AG08395 (cell line): ENCODE results near the gene KIF3B.
"Not testable (repeated sequence)": the region's sequence is repeated elsewhere in the genome, so short reads cannot be mapped to it uniquely, and the experiment has no call there.

ENCODE experiments used
- DNase-seq: peaks from one replicate; pipeline ENCODE4 v3.0.0; 2012; ENCODE audit warnings: mixed read lengths, low spot score

The KIF3B gene

GRCh38 chr20:32330555-32330897, 53.1 kb downstream of the KIF3B start:
- no peak for DNase-seq

DNA sequence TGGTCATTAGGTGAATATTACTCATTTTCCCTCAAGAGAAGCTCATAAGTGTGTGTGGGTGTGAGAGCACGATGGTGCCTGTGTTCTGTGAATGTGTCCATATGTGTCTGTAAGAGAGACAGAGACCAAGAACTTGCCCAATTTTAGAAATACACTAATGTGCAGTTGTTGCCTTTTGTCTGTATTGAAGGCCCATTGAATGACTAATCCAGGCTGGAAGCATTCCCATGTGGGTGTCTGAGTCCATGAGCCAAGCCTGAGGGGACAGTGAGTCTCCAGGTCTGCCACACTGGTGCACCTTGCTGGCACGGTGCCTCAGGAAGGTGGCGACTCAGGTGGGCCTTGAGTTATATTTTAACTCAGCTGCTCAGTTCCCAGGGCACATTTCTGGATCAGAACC, 55.2 kb downstream of the KIF3B start:
- peak; percentile 22 for DNase-seq

DNA sequence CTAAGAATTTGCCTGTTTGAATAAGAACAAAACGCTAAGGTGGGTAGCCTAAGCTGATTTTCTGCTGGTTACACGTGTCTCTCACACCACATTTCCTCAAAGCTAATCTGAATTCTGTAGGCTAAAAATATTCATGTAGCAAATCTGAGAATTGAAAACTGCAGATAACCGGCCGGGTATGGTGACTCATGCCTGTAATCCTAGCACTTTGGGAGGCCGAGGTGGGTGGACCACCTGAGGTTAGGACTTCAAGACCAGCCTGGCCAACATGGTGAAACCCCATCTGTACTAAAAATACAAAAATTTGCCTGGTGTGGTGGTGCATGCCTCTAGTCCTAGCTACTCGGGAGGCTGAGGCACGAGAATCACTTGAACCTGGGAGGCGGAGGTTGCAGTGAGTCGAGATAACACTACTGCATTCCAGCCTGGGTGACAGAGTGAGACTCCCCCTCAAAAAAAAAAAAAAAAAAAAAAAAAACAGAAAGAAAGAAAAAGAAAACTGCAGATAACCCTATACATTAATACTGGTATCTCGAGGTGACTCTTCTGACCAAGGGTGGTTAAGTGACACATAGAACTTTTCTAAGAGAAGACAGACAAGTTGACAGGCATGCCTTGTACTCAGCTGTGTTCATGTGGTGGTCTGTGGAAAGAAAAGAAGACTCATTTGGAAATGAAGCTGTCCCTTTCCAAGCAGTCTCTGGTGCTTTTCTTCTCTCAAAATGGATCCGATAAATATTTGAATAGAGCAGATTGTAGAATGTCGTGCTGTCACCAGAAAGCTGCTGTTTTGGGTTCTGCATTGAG, 55.9 kb downstream of the KIF3B start:
- DNase-seq, result no peak

GRCh38 chr20:32333988-32334885, 56.8 kb downstream of the KIF3B start:
- no peak for DNase-seq

DNA sequence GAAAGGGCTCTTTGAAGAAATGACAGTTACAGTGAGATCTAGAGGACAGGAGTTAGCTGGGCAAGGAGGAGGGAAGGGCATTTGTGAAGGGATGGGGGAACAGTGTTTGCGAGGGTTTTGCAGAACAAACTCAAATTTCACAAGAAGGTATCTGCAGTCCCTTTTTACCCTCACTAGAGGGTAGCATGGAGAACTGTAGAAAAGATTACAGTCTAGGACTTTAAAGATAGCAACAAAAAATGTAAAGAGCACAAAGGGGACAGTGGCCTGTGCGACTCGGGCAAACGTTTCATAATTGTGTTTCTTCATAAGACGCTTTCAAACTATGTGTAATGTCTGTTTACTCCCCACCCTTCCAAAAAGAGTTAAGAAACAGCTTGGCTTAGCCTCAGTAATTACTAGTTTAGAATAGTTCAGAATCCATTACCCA, 59.5 kb downstream of the KIF3B start:
- peak; percentile 54 for DNase-seq

GRCh38 chr20:32337937-32338661, 60.6 kb downstream of the KIF3B start:
- DNase-seq, result no peak

DNA sequence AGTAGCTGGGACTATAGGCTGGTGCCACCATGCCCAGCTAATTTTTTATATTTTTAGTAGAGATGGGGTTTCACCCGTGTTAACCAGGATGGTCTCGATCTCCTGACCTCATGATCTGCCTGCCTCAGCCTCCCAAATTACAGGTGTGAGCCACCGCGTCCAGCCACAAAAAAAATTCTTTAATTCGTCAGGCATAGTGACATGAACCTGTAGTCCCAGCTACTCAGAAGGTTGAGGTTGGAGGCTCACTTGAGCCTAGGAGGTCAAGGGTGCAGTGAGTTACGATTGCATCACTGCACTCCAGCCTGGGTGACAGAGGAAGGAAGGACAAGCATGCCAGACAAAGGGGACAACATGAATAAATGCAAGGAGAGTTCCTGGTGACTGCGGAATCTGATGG, 61.2 kb downstream of the KIF3B start:
- no peak for DNase-seq

DNA sequence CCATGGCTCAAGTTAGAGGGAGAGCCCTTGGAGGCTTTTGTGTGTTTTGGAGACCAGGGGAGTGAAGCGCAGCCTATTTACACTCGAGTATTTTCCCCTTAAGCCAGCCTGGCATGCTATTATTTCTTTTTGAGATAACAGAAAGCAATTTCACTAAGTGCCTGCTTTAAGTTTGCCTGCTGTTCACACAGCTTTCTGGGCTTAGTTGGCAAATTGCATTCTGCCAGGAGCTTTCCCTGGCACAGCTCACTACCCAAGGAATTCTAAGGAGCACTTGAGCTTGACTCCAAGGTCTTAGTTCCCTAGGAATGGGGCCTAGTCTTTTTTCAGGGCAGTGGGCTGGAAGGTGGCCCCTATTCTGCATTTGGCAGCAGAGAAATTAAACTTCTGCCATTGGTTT, 61.7 kb downstream of the KIF3B start:
- no peak for DNase-seq

DNA sequence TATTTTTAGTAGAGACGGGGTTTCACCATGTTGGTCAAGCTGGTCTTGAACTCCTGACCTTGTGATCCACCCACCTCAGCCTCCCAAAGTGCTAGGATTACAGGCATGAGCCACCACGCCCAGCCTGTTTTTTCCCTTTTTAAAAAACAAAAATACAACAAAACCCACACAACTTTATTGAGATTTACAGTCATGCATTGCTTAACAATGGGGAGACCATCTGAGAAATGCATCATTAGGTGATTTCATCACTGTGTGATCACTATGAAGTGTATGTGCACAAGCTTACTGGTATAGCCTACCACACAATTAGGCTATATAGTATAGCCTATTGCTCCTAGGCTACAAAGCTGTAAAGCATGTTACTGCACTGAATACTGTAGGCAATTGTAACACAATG, 63.6 kb downstream of the KIF3B start:
- DNase-seq, result not testable (repeated sequence)

DNA sequence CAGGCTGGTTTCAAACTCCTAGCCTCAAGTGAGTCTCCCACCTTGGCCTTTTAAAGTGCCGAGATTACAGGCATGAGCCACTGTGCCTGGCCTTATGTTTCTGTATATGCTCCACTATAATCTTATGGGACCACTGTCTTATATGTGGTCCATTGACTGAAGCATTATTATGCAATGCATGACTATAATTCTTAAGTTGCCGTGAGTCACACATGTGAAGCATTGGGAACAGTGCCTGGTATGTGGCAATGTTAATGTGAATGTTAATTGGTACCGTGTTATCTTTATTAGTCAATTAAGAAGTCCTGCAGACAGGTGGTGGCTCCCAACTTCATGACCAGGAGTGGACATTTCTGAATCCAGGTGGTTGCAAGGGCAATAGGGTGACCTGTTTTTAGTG, 66.0 kb downstream of the KIF3B start:
- DNase-seq, result peak; percentile 50

DNA sequence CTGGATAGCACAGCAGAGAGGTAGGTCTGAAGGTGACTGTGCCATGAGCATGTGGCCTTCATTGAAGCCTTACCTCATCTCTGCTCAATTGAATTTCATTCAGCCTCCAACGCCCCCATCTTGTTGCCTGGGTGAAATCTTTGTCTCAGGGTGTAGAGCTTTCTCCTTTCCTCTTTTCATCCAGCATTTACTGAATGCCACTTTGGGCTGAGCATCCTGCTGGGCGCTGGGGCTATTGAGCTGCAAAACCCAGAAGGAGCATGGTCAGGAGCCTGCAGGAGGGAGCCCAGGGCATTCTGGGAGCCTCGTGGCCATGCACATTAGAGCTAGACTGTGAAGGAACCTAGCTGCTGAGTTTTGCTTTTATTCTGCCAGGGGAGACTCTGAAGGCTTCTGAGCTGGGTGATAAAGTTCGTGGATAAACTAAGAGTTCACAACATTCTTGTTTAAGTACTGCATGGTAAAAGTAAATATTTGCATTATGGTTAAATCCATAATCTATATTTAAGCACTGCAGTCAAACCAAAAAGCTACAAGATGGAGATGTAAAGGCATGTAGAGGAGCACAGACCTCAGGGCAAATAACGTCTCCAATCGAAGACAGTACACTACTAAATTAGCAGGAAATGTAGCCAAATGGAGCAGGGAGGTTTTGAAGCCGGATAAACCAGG, 67.5 kb downstream of the KIF3B start:
- no peak for DNase-seq

DNA sequence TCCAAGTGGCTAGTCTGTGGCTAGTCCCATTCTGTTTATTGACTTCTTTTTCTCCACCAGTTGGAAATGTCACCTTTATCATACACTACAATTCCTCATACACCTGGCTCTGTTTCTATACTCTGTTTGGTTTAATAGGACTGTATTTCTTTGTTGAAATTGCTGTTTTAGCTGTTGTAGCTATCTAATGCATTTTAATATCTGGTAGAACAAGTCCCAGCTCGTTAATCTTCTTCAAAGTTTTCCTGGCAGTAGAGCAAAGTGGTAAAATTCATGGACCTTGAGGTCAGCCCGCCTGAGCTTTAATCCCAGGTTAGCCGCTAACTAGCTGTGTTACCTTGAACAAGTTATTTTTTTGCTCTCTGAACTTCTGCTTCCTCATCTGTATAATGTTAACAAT, 70.8 kb downstream of the KIF3B start:
- no peak for DNase-seq

- no peak for DNase-seq
Observed at GRCh38 chr20:32350421-32350820, 73.0 kb downstream of the KIF3B start.

GRCh38 chr20:32352121-32352720, 74.8 kb downstream of the KIF3B start:
- no peak for DNase-seq

DNA sequence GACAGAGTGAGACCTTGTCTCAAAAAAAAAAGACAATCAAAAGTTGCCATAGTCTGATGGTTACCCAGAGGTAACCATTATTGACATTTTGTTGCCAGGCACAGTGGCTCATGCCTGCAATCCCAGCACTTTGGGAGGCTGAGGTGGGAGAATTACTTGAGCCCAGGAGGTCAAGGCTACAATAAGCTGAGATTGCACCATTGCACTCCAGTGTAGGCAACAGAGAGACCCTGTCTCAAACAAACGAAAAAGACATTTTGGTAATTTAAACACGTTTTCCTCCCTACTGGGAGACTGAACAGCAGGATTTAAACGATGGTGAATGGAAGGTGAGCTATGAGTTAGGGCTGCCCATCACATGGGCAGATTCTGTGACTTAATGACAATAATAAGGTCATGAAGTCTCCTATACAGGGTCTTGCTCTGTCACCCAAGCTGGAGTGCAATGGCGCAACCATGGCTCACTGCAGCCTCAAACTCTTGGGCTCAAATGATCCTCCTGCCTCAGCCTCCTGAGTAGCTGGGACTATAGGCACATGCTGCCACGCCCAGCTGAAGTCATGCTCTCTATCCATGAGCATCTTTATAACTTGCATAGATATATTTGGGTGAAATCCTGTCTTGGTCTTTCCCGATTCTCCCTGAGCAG, 76.5 kb downstream of the KIF3B start:
- no peak for DNase-seq

DNA sequence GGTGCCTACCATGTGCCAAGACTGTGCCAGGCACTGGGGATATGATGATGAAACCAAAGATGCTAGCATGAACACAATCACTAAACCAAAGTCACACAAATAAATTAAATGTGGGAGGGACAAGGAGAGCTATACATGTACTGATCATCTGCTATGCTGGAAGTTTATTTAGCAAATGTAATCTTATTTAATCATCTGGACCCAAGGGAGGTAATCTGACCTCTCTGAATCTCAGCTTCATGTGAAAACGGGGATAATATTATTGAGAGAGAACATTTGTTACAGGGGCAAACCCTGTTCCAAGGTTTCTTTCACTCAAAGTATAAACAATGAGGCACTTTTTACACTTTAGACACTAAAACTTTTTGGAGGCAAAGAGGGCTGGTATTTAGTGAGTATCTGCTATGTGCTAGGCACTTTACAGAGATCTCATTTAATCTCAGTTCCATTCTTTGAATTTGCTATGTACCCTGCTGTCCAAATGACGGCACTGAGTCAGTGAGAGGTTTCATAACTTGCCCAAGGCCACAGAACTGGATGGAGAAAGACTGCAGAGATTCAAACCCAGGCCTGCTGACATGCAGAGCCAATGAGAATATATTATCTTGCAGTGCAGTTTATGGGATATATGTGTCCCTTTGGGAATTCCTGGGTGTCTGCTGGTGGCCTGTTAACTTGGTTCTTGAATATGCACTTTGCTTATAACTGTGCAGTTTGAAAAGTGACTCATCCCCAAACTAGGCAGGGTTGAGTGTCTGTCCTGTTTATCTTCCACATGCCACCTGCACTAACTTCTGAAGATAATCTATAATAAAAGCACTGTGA, 77.4 kb downstream of the KIF3B start:
- DNase-seq, result peak; percentile 35

- no peak for DNase-seq
Observed at GRCh38 chr20:32355417-32355841, 78.0 kb downstream of the KIF3B start.

DNA sequence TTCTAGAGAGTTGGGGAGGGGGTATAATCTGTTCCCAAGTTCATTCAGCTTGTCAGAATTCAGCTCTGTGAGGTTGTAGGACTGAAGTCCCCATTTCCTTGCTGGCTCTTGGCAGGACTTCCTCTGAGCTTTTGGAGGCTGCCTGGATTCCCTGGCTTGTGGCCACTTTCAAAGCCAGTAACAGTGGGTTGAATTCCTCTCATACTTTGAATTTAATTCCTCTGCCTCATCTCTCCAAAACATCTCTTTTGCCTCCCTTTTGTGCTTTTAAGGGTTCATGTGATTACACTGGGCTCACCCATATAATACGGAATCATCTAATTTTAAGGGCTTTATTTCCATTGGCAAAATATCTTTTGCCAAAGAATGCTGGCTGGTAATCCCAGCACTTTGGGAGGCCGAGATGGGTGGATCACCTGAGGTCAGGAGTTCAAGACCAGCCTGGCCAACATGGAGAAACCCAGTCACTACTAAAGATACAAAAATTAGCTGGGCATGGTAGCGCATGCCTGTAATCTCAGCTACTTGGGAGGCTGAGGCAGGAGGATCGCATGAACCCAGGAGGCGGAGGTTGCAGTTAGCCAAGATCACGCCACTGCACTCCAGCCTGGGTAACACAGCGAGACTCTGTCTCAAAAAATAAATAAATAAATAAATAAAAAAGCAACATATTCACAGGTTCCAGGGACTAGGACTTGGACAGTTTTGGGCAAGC, 78.6 kb downstream of the KIF3B start:
- peak; percentile 57 for DNase-seq

DNA sequence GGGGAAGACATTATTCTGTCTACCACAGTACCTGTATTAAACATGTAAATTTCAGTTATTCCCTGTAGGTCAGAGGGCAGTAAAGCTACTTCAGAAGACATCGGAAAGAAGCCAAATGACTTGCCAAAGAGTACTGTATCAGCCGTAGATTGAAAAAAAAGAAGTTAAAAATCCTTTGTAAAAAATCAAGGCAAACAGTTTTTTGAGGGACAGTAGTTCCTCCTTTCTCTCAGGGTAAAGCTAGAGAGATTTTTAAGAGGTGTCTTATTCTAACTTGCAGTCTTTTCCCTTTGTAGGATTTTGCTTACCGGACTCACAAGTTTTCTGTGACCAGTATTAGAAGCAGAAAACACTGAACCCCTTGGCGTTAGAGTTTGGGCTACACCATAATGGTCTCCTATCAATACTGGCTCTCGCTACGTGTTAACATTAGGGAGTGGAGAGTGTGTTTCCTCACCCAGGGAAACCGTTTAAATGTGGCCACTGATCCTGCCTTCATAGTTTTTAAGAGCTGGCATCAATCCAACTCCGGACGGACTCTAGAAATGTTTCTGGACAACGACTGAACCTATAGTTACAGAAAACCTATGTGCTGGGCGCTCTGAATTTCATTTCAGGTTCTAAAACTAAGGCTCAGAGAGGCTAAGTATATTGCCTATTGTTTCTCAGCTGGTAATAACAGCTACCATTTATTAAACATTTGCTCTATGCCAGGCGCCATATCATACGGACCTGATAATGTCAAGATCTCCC, 79.3 kb downstream of the KIF3B start:
- DNase-seq, result no peak
